Raji (cell line): ENCODE results near the gene PRR36.

Experiments used
- POLR2A ChIP-seq: IDR thresholded peaks from 2 replicates; pipeline ENCODE4 v1.6.1; 2011; ENCODE audit warnings: low read depth, low read length, control low read depth; ENCODE audit not compliant: insufficient read depth

PRR36 gene

DNA sequence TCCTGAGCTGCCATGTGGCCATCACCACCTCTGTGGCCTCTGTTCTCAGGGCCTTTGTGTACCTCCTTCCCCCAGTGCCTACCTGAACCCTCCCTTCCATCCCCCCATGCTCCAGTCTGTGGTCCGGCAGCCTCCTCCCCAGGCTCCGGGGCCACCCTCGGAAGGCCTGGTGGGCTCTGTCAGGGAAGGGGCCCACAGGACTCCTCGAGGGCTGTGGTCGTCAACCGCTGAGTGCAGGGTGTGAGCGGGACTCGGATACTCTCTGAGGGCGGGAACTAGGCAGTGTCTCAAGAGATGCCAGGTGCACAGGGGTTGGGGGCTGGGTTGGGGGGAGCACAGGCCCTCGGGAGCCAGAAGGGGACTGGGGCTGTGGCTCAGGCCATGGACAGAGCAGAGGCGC is 33.4 kb upstream of the PRR36 start:
- TF ChIP-seq POLR2A, result no peak

GRCh38 chr19:7907122-7907521 is 32.9 kb upstream of the PRR36 start:
- TF ChIP-seq POLR2A, result no peak

DNA sequence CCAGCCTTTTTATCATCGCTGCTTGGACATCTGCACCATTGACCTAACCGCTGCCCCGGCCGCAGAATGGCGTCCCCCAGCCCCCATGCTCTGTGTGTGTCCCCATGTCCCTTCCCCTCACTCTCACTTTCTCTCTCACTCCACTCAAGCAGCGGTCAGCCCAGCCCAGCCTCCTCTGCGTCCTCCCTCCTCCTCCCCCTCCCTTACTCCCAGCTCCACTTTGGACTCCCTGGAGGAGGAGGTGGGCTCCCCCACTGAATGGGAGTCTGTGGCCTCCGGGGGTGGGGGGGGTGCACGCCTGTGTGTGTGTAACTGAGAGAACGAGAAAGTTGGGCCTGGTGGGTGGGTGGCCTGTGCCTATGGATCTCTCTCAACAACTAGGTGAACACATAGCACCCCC is 31.7 kb upstream of the PRR36 start:
- no peak for TF ChIP-seq POLR2A

DNA sequence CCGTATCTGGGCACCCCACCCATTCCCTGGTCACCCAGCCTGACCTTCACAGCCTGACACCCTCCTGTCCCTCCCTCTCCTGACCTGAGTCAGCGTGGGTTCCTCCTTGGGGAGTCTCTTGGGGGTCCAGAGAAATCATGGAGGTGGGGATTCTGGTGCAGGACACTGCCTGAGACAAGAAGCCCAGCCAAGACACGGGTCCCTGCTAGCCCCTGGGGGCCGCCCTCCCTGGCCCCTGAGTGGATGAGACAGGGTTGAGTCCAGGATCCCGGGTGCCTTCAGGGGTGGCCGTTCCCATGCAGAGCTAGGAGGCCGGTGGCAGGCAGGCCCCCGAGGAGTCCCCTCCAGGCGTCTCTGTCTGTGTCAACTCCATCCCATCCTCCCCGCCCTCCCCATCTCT is 31.1 kb upstream of the PRR36 start:
- no peak for TF ChIP-seq POLR2A

DNA sequence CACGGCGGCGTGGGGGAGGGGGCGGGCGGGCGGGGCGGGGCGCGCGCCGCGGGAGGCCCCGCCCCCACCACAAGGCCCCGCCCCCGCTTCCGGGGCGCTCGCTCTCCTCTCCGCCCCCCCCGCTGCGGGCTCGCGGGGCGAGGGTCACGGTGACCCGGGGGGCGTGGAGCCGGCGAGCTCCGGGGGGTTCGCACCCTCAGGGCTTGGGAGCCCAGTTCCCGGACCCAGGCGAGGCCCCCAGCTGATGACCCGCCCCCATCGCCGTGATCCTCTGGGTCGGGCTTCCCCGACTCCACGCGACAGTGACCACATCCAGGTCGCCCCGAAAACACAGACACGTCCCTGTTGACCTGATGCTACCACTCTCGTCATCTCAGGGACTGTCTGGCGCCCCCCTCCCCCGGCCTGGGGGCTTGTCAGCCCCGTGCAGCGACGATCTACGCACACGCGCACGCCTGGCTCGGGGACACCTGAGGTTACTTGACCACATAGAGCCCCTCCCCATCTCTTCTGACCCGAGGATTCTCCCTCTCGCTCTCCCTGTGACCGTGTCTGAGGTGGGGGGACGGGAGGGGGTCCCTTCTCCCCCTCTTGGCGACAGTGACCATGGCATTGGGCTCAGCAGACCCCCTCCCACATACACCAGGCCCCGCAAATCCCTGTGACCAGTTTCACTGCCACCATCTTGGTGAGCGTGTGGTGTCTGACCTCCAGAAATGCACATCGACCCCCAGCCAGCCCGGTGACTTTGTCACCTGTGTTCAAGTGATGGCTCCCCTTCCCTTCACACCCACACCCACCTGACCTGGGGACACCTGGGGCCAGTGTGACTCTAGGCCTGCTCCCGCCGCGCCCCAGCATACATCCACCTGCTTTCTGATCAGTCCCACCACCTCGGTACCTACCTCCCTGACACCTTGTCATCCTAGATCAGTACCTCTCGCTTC is 30.2 kb upstream of the PRR36 start:
- no peak for TF ChIP-seq POLR2A

DNA sequence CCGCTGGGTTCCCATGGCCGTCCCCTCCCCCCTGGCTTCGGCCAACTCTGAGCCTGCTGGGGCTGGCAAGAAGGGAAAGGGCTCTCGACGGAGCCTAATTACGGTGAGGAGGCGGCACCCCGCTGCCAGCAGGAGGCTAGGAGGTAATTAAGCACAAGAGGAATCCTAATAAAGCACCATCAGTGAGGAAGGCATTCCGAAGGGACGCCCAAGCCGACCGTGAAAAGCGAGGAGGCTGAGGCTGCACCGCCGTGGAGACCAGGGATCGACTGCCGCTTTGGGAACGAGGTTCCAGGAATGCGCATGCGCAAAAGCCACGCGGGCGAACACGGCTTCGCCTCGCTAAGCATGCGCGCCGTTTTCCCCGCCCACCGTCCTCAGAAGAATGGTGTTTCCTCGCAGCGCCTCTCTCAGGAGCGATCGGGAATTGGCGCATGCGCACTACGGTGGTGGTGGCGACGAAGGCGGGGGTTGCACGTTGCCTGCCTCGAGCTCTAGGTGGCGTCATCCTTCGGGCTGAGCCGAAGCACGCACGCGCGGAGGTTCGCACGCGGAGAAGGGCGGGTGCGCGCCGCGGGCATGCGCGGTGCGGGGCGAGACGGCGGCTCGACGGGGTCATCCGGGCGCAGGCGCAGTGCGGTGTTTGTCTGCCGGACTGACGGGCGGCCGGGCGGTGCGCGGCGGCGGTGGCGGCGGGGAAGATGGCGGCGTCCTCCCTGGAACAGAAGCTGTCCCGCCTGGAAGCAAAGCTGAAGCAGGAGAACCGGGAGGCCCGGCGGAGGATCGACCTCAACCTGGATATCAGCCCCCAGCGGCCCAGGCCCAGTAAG is 29.3 kb upstream of the PRR36 start, which contains the start of gene MAP2K7:
Gene MAP2K7 (plus strand): TSS at position 634 of the 830 bp plus-strand sequence. CDS start 68 bp downstream, at position 702.
- TF ChIP-seq POLR2A, result peak; percentile 99

- TF ChIP-seq POLR2A, result no peak
Observed at GRCh38 chr19:7902796-7903243, 28.6 kb upstream of the PRR36 start.

DNA sequence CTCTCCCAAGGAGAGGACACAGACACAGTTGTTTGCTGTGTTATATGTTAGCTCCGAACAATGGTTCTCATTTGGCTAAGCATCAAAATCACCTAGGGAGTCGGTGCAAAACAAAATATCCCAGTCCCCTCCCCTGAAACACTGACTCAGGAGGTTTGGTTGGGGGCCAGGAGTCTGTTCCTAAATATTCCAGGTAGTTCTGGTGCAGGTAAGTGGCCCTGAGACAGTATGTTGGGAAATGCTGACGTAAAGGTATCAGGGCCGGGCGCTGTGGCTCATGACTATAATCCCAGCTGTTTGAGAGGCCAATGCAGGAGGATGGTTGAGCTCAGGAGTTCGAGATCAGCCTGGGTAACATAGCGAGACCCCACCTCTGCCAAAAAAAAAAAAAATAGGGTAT is 27.1 kb upstream of the PRR36 start:
- TF ChIP-seq POLR2A, result no peak

GRCh38 chr19:7900931-7901330 is 26.7 kb upstream of the PRR36 start:
- TF ChIP-seq POLR2A, result no peak

GRCh38 chr19:7900401-7900870 is 26.2 kb upstream of the PRR36 start:
- TF ChIP-seq POLR2A, result peak; percentile 9; the same call in 1 of the 2 replicates

- TF ChIP-seq POLR2A, result no peak; the same call in 1 of the 2 replicates
Observed at GRCh38 chr19:7899751-7900378, 25.7 kb upstream of the PRR36 start.

- no peak for TF ChIP-seq POLR2A
Observed at GRCh38 chr19:7898967-7899366, 24.8 kb upstream of the PRR36 start.

GRCh38 chr19:7897292-7897691 is 23.1 kb upstream of the PRR36 start:
- TF ChIP-seq POLR2A, result no peak

- TF ChIP-seq POLR2A, result no peak
Observed at GRCh38 chr19:7895565-7895964, 21.4 kb upstream of the PRR36 start.
